Pancreas (tissue), 10 donors: ENCODE results near the gene MACROD1. TPM values are rescaled to one million over a fixed set of nuclear protein-coding genes. Genes with fewer than 3 reads are reported as not detected.

Experiments used
- ATAC-seq, 4 donors: fragments of 200-7000 bp; cut with Tn5 transposase; one replicate each; pipeline versions ENCODE4 v1.8.0 to v1.9.1; 2020; ENCODE audit warnings: mild to moderate bottlenecking in 4 of 4, moderate library complexity in 4 of 4
- DNase-seq, 6 donors: peaks; one replicate each; pipeline ENCODE4 v3.0.0-alpha.2; 2020
- FAIRE-seq: peaks from 2 replicates; lab custom pipeline; 2012; peaks lifted over from hg19 to GRCh38; lab: Jason Lieb, UNC
- H3K27ac ChIP-seq, 4 donors: fragments of 200-600 bp; sonication (generic); 1 replicate in 3 of 4; 2 replicates in 1 of 4; pipeline versions ENCODE4 v1.5.0 to v1.8.0; 2020
- H3K27me3 ChIP-seq, 4 donors: fragments of 200-600 bp; one replicate each; pipeline ENCODE4 v1.8.0; 2021
- H3K36me3 ChIP-seq, 3 donors: fragments of 200-600 bp; sonication (generic) in 1 of 3; one replicate each; pipeline versions ENCODE4 v1.5.0 to v1.8.0; 2020 to 2021
- H3K4me1 ChIP-seq, 3 donors: fragments of 200-600 bp; one replicate each; pipeline ENCODE4 v1.8.0; 2021
- H3K4me3 ChIP-seq, 4 donors: fragments of 200-600 bp; sonication (generic) in 2 of 4; one replicate each; pipeline versions ENCODE4 v1.5.0 to v1.8.0; 2020 to 2021
- H3K9me3 ChIP-seq, 4 donors: fragments of 200-600 bp; one replicate each; pipeline ENCODE4 v1.8.0; 2021
- WGBS, 2 donors: extraction: QIAGEN DNeasy Blood & Tissue Kit; methylation state at CpG; one replicate each; pipeline ENCODE4 v1.1.7; 2013; 5-methylcytosine and 5-hydroxymethylcytosine counted together
- intact Hi-C, 3 donors: fragments of 100-400 bp; cut with DNase I; formaldehyde crosslinking; loops; one replicate each; pipeline versions ENCODE4 v1.11.1 to v1.14.2; 2022
- polyA plus RNA-seq, 2 donors: library from polyadenylated mRNA; stranded (reverse); fragments of 200-250 nt; gene quantifications; one replicate each; pipeline ENCODE4 v1.2.3, GENCODE V29; 2013
- total RNA-seq, 6 donors: library from RNA; stranded (reverse); fragmentation: NEBNext Ultra II Directional in 4 of 6; extraction: Animal tissue kit (Norgen Biotek cat#: 25700) in 4 of 6; gene quantifications; one replicate each; pipeline versions ENCODE4 v1.2.1 to v1.2.4, GENCODE V29; 2021 to 2023
- TF ChIP-seq, protein P1 (sequence below), 4 donors: fragments of 200-600 bp; sonication (generic) in 3 of 4; IDR thresholded peaks; one replicate each; pipeline versions ENCODE4 v1.5.0 to v1.8.0; 2021; ENCODE audit warnings: antibody characterized with exemption in 4 of 4
- donor health status: healthy with polysubstance abuse.
- donor health status: DM: no; HTN: no; CAD: no; lungs with moderate emphysema.
- donor health status: DM: no; HTN: no; CAD: no.
- donor health status: control.
- donor health status: control.
- donor health status: Bipolar disorder and iron deficiency.
- donor health status: DM: yes; HTN: yes; CAD: no.
- donor health status: DM: no; HTN: no; CAD: no.
- donor health status: DM: no; HTN: no; CAD: no.
- donor health status: DM: yes; HTN: yes; CAD: no.

MACROD1 gene
- total and polyA plus RNA-seq, 8 donors: 26.0 to 126 (median 34.8) TPM

DNA sequence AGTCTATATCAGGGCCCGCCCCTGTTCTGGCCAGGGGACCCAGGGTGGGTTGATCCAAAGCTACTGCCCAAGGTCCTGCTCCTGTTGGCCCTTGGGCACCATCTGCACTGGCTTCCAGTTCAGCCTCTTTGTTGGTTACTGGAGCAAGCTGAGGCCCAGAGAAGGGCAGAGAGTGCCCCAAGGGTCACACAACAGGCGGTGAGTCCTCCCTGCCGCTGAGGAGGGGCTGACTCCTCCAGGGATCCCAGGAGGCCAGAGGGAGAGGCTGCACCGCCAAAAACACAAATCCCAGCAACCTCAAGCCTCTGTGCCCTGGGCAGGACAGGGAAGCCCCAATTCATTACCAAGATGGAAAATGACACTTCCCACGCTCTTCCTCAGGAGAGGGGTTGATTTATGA is 61.3 kb downstream of the MACROD1 start:
- no peak for FAIRE-seq

DNA sequence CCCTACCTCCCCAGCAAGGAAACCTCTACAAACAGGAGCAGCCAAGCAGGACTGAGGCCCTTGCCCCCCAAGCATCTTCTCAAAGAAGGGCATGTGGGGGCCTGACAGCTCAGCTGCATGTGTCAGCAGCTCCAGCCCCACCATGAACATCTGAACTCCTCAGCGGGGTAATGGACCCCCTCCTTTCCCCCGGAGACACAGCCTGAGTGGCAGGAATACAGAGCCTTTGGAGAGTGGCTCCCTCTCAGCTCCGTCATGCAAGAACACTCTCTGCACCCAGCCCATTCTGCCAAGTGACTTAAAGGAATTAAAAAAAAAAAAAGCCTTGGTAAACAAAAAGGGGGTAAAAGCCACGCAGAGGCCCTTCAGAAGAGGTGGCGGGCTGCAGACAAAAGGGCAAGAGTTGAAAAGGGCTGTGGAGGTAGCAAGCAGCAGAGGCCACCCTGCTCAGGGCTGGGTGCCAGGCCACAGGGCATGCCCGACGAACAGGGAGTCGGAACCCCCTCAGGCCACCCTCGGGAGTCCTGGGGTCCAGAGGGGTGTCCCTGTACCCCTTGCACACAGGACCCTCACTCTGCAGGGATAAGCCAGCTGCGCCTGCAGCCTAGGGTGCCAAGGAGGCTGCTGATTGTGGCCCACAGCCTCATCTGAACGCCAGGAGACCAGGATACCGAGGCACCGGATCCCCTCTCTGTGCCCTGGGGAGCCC is 62.5 kb downstream of the MACROD1 start:
- H3K4me3 ChIP-seq: no peak overlapping the region
- H3K27ac ChIP-seq: no peak overlapping the region
- H3K36me3 ChIP-seq: no peaks in the 10 kb centered on the region
- DNase-seq (peak in 1 of 6 donors; percentile 53), FAIRE-seq (no peak), ATAC-seq (no peak)
- 93 to 94% methylated on average over 13 of the region's 13 CpGs for WGBS, 2 donors
- no peaks in the 10 kb centered on the region for H3K9me3 ChIP-seq
- TF ChIP-seq, protein P1, sequence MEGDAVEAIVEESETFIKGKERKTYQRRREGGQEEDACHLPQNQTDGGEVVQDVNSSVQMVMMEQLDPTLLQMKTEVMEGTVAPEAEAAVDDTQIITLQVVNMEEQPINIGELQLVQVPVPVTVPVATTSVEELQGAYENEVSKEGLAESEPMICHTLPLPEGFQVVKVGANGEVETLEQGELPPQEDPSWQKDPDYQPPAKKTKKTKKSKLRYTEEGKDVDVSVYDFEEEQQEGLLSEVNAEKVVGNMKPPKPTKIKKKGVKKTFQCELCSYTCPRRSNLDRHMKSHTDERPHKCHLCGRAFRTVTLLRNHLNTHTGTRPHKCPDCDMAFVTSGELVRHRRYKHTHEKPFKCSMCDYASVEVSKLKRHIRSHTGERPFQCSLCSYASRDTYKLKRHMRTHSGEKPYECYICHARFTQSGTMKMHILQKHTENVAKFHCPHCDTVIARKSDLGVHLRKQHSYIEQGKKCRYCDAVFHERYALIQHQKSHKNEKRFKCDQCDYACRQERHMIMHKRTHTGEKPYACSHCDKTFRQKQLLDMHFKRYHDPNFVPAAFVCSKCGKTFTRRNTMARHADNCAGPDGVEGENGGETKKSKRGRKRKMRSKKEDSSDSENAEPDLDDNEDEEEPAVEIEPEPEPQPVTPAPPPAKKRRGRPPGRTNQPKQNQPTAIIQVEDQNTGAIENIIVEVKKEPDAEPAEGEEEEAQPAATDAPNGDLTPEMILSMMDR (IDR thresholded peaks at IDR 0.05): no peak
- intact Hi-C loops: no loop called here
- H3K4me1 ChIP-seq: no peaks in the 10 kb centered on the region
- no peaks in the 10 kb centered on the region for H3K27me3 ChIP-seq

More for the DNA sequence above, 61.3 kb downstream of the MACROD1 start:
- Histone ChIP-seq H3K4me1 (no peaks in the 10 kb centered on the region), H3K4me3 (no peak overlapping the region), H3K9me3 (no peaks in the 10 kb centered on the region), H3K27ac (no peak overlapping the region), H3K36me3 (no peaks in the 10 kb centered on the region), H3K27me3 (no peaks in the 10 kb centered on the region)
- TF ChIP-seq, protein P1 (IDR thresholded peaks at IDR 0.05): no peak
- intact Hi-C loops: no loop called here
- 94 to 98% methylated on average over 5 of the region's 5 CpGs for WGBS, 2 donors
- ATAC-seq: no peak
- no peak for DNase-seq

DNA sequence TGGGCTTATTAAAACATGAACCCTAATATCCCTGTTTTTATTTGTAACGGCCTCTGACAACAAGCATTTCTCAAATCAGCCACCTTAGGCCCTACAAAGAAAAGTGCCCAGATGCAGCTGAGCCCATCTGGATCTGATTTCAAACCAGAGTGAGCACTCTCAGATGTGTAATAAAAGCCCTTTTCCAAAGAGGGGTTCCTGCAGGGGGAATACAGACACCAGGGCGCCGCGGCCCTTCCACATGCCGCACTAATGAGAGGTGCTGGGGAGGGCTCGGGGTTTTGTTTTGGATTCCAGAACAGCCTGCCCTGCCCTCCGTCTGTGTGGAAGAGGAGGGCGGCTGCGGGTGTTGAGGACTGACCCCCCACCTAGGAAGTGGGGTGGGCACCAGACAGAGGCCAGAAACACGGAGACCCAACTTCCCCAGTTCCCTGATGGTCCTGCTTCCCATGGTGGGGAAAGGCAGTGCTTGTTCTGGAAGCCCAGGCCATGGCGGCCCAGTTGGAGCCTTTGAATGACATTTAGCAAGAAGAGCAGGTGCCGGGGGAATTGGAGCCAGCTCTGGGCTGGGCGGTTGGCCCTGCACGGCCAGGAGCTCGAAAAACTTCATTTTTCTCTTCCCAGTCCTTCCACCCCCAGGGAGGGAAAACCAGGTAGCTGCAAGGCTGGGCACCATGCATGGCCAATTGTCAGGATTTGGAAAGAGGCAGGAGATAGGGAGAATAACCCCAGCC is 63.7 kb downstream of the MACROD1 start:
- no peaks in the 10 kb centered on the region for H3K9me3 ChIP-seq
- no peak for FAIRE-seq

DNA sequence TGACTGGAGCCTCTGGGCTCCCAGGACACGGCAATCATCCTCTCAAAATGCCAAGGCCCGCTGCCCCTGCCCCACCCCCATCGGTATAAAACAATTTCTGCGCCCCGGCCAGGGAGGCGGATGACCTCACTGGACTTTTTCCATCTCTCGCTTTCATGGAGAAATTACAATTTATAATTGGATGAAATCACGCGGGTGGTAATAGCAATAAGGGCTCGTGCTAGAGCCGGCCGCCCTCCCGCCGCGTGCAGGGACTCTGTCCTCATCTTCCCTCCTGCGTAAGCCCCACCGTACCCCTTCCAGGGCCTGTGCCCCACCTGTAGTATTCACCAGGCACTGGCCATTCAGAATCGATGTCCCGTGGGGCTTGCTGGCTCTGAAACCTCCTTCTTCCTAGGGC is 64.5 kb downstream of the MACROD1 start:
- FAIRE-seq (no peak), DNase-seq (no peak), ATAC-seq (no peak)
- Histone ChIP-seq H3K27me3 (no peaks in the 10 kb centered on the region), H3K4me1 (no peaks in the 10 kb centered on the region), H3K4me3 (no peak overlapping the region), H3K9me3 (no peaks in the 10 kb centered on the region), H3K27ac (no peak overlapping the region), H3K36me3 (no peaks in the 10 kb centered on the region)
- 96 to 97% methylated on average over 19 of the region's 19 CpGs for WGBS, 2 donors
- TF ChIP-seq, protein P1 (IDR thresholded peaks at IDR 0.05): no peak
- intact Hi-C loops: no loop called here

More for the DNA sequence above, 63.7 kb downstream of the MACROD1 start:
- H3K27me3 ChIP-seq: no peaks in the 10 kb centered on the region
- WGBS, 2 donors: 89 to 94% methylated on average over 15 of the region's 15 CpGs
- DNase-seq (no peak), ATAC-seq (no peak)
- no peaks in the 10 kb centered on the region for H3K36me3 ChIP-seq
- no peaks in the 10 kb centered on the region for H3K4me1 ChIP-seq
- TF ChIP-seq, protein P1 (IDR thresholded peaks at IDR 0.05): no peak
- H3K4me3 ChIP-seq: no peak overlapping the region
- intact Hi-C loops: no loop called here
- no peak overlapping the region for H3K27ac ChIP-seq
